ENCODE data around the gene ADCY3.
"Not testable (repeated sequence)": the region's sequence is repeated elsewhere in the genome, so short reads cannot be mapped to it uniquely, and the experiment has no call there.

Gene ADCY3

GRCh38 chr2:24835411-24835810 lies 84.6 kb downstream of the ADCY3 start:
- H3K36me3 ChIP-seq (ENCODE audit: control insufficient read depth, insufficient read depth, low read length) = peaks cover 29% of the 10 kb centered on the region
- DNase-seq; H3K4me1 ChIP-seq (ENCODE audit: control insufficient read depth, insufficient read depth, low read length, poor library complexity, severe bottlenecking); H3K27me3 ChIP-seq (replicated peaks; ENCODE audit: control insufficient read depth, insufficient read depth, low read length, poor library complexity, severe bottlenecking); H3K27ac ChIP-seq (ENCODE audit: insufficient read depth, low read length, poor library complexity, severe bottlenecking); H3K4me3 ChIP-seq (ENCODE audit: insufficient read depth, low read depth, low read length, poor library complexity, severe bottlenecking); H3K9me3 ChIP-seq (ENCODE audit: control insufficient read depth, low read length): not testable (repeated sequence)

- H3K27me3 ChIP-seq (replicated peaks; ENCODE audit: control insufficient read depth, insufficient read depth, low read length, poor library complexity, severe bottlenecking) = no peaks in the 10 kb centered on the region
- H3K4me1 ChIP-seq (ENCODE audit: control insufficient read depth, insufficient read depth, low read length, poor library complexity, severe bottlenecking) = no peaks in the 10 kb centered on the region
- peaks cover 28% of the 10 kb centered on the region for H3K36me3 ChIP-seq (ENCODE audit: control insufficient read depth, insufficient read depth, low read length)
- H3K9me3 ChIP-seq (ENCODE audit: control insufficient read depth, low read length) = no peaks in the 10 kb centered on the region
- H3K27ac ChIP-seq (ENCODE audit: insufficient read depth, low read length, poor library complexity, severe bottlenecking) = no peak overlapping the region
- DNase-seq = no peak
- no peak overlapping the region for H3K4me3 ChIP-seq (ENCODE audit: insufficient read depth, low read depth, low read length, poor library complexity, severe bottlenecking)
Measured at GRCh38 chr2:24834733-24835395, 85.2 kb downstream of the ADCY3 start.

GRCh38 chr2:24833821-24834732 lies 86.0 kb downstream of the ADCY3 start:
- H3K9me3 ChIP-seq (ENCODE audit: control insufficient read depth, low read length) = no peaks in the 10 kb centered on the region
- peaks cover 28% of the 10 kb centered on the region for H3K36me3 ChIP-seq (ENCODE audit: control insufficient read depth, insufficient read depth, low read length)

GRCh38 chr2:24832931-24833701 lies 86.9 kb downstream of the ADCY3 start:
- H3K9me3 ChIP-seq (ENCODE audit: control insufficient read depth, low read length) = no peaks in the 10 kb centered on the region
- no peaks in the 10 kb centered on the region for H3K4me1 ChIP-seq (ENCODE audit: control insufficient read depth, insufficient read depth, low read length, poor library complexity, severe bottlenecking)
- H3K36me3 ChIP-seq (ENCODE audit: control insufficient read depth, insufficient read depth, low read length) = peaks cover 28% of the 10 kb centered on the region

More at GRCh38 chr2:24833821-24834732, 86.0 kb downstream of the ADCY3 start:
- Histone ChIP-seq H3K27me3 (replicated peaks; ENCODE audit: control insufficient read depth, insufficient read depth, low read length, poor library complexity, severe bottlenecking) (no peaks in the 10 kb centered on the region), H3K4me1 (ENCODE audit: control insufficient read depth, insufficient read depth, low read length, poor library complexity, severe bottlenecking) (no peaks in the 10 kb centered on the region), H3K4me3 (ENCODE audit: insufficient read depth, low read depth, low read length, poor library complexity, severe bottlenecking) (no peak overlapping the region), H3K27ac (ENCODE audit: insufficient read depth, low read length, poor library complexity, severe bottlenecking) (no peak overlapping the region)
- DNase-seq = no peak

GRCh38 chr2:24832521-24832920 lies 87.5 kb downstream of the ADCY3 start:
- Histone ChIP-seq H3K27me3 (replicated peaks; ENCODE audit: control insufficient read depth, insufficient read depth, low read length, poor library complexity, severe bottlenecking) (no peaks in the 10 kb centered on the region), H3K4me1 (ENCODE audit: control insufficient read depth, insufficient read depth, low read length, poor library complexity, severe bottlenecking) (no peaks in the 10 kb centered on the region), H3K36me3 (ENCODE audit: control insufficient read depth, insufficient read depth, low read length) (peaks cover 28% of the 10 kb centered on the region), H3K4me3 (ENCODE audit: insufficient read depth, low read depth, low read length, poor library complexity, severe bottlenecking) (no peak overlapping the region), H3K27ac (ENCODE audit: insufficient read depth, low read length, poor library complexity, severe bottlenecking) (no peak overlapping the region), H3K9me3 (ENCODE audit: control insufficient read depth, low read length) (no peaks in the 10 kb centered on the region)
- no peak for DNase-seq

More at GRCh38 chr2:24832931-24833701, 86.9 kb downstream of the ADCY3 start:
- no peaks in the 10 kb centered on the region for H3K27me3 ChIP-seq (replicated peaks; ENCODE audit: control insufficient read depth, insufficient read depth, low read length, poor library complexity, severe bottlenecking)
- no peak overlapping the region for H3K27ac ChIP-seq (ENCODE audit: insufficient read depth, low read length, poor library complexity, severe bottlenecking)
- DNase-seq = no peak
- H3K4me3 ChIP-seq (ENCODE audit: insufficient read depth, low read depth, low read length, poor library complexity, severe bottlenecking) = no peak overlapping the region

- no peaks in the 10 kb centered on the region for H3K4me1 ChIP-seq (ENCODE audit: control insufficient read depth, insufficient read depth, low read length, poor library complexity, severe bottlenecking)
- no peak overlapping the region for H3K27ac ChIP-seq (ENCODE audit: insufficient read depth, low read length, poor library complexity, severe bottlenecking)
- peaks cover 28% of the 10 kb centered on the region for H3K36me3 ChIP-seq (ENCODE audit: control insufficient read depth, insufficient read depth, low read length)
- DNase-seq = no peak
- no peak overlapping the region for H3K4me3 ChIP-seq (ENCODE audit: insufficient read depth, low read depth, low read length, poor library complexity, severe bottlenecking)
- no peaks in the 10 kb centered on the region for H3K9me3 ChIP-seq (ENCODE audit: control insufficient read depth, low read length)
- H3K27me3 ChIP-seq (replicated peaks; ENCODE audit: control insufficient read depth, insufficient read depth, low read length, poor library complexity, severe bottlenecking) = no peaks in the 10 kb centered on the region
Measured at GRCh38 chr2:24832073-24832461, 88.0 kb downstream of the ADCY3 start.

- Histone ChIP-seq H3K36me3 (ENCODE audit: control insufficient read depth, insufficient read depth, low read length) (peaks cover 22% of the 10 kb centered on the region), H3K4me1 (ENCODE audit: control insufficient read depth, insufficient read depth, low read length, poor library complexity, severe bottlenecking) (no peaks in the 10 kb centered on the region), H3K27me3 (replicated peaks; ENCODE audit: control insufficient read depth, insufficient read depth, low read length, poor library complexity, severe bottlenecking) (no peaks in the 10 kb centered on the region), H3K9me3 (ENCODE audit: control insufficient read depth, low read length) (no peaks in the 10 kb centered on the region), H3K27ac (ENCODE audit: insufficient read depth, low read length, poor library complexity, severe bottlenecking) (no peak overlapping the region), H3K4me3 (ENCODE audit: insufficient read depth, low read depth, low read length, poor library complexity, severe bottlenecking) (no peak overlapping the region)
- DNase-seq = no peak
Measured at GRCh38 chr2:24831221-24832072, 88.6 kb downstream of the ADCY3 start.

- Histone ChIP-seq H3K27me3 (replicated peaks; ENCODE audit: control insufficient read depth, insufficient read depth, low read length, poor library complexity, severe bottlenecking) (no peaks in the 10 kb centered on the region), H3K27ac (ENCODE audit: insufficient read depth, low read length, poor library complexity, severe bottlenecking) (no peak overlapping the region), H3K36me3 (ENCODE audit: control insufficient read depth, insufficient read depth, low read length) (peaks cover 15% of the 10 kb centered on the region), H3K4me3 (ENCODE audit: insufficient read depth, low read depth, low read length, poor library complexity, severe bottlenecking) (no peak overlapping the region), H3K4me1 (ENCODE audit: control insufficient read depth, insufficient read depth, low read length, poor library complexity, severe bottlenecking) (no peaks in the 10 kb centered on the region), H3K9me3 (ENCODE audit: control insufficient read depth, low read length) (no peaks in the 10 kb centered on the region)
- no peak for DNase-seq
Measured at GRCh38 chr2:24830786-24831185, 89.3 kb downstream of the ADCY3 start.

GRCh38 chr2:24830351-24830750 lies 89.7 kb downstream of the ADCY3 start:
- Histone ChIP-seq H3K27me3 (replicated peaks; ENCODE audit: control insufficient read depth, insufficient read depth, low read length, poor library complexity, severe bottlenecking) (no peaks in the 10 kb centered on the region), H3K36me3 (ENCODE audit: control insufficient read depth, insufficient read depth, low read length) (peaks cover 13% of the 10 kb centered on the region)
- DNase-seq = no peak

More at GRCh38 chr2:24830351-24830750, 89.7 kb downstream of the ADCY3 start:
- H3K9me3 ChIP-seq (ENCODE audit: control insufficient read depth, low read length) = no peaks in the 10 kb centered on the region
- no peak overlapping the region for H3K27ac ChIP-seq (ENCODE audit: insufficient read depth, low read length, poor library complexity, severe bottlenecking)
- H3K4me1 ChIP-seq (ENCODE audit: control insufficient read depth, insufficient read depth, low read length, poor library complexity, severe bottlenecking) = no peaks in the 10 kb centered on the region
- H3K4me3 ChIP-seq (ENCODE audit: insufficient read depth, low read depth, low read length, poor library complexity, severe bottlenecking) = no peak overlapping the region

Data from effector memory CD4-positive, alpha-beta T cell (primary cell).